ENCODE data around the gene MVB12B. TPM values are rescaled to one million over a fixed set of nuclear protein-coding genes. Genes with fewer than 3 reads are reported as not detected.

Gene MVB12B
- total and polyA plus RNA-seq, 2 of the 8 experiments (the other 6 are each of a cell fraction or from before 2014, with no cell fraction given) = 2.6 to 5.0 TPM

DNA sequence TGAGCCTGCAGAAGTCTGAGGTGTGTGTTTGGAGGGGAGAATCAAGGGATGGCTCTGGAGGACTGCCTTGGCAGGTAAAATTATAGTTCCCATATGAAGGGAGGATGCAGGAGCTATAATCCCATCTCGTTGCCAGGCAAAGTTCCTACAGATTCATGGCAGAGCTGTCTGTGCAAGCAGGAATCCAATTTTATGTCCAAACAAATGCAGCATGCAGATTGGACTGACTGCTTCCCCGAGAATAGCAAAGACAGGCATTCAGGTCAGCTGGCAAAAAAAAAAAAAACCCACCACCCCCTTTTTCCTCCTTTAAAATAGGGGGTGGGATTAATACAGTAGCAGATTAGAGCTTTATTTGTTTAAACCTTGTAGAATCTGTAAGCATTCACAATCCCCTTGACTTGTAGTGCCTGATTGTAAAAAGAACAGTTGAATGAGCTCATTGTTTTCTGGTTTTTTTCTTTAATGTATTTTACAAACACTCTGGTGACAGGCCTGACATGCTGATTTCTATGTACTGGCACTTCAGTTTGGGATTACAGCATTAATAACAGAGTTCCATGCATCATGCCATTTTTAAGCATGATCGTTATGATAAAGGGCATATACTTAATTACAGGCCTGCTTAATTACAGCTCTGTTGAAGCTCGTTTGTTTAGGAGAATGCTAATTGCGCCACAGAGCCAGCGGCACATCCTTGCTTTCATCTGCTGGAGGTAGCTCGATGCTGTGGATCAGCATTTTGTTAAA lies 145.7 kb downstream of the MVB12B start (continued):
- TF ChIP-seq BRCA1 (IDR thresholded peaks at IDR 0.05; ENCODE audit: low read depth, low read length) (no peak), GABPA (IDR thresholded peaks at IDR 0.05; ENCODE audit: borderline replicate concordance, insufficient read depth, low read length) (no peak), SP4 (IDR thresholded peaks at IDR 0.05; ENCODE audit: low read length) (no peak), KDM1A (IDR thresholded peaks at IDR 0.05; ENCODE audit: borderline replicate concordance, low read length) (no peak), RNF2 (IDR thresholded peaks at IDR 0.05; ENCODE audit: borderline replicate concordance, low read depth, low read length, missing control alignments, poor library complexity, severe bottlenecking) (no peak)
- TF ChIP-seq, protein P1, sequence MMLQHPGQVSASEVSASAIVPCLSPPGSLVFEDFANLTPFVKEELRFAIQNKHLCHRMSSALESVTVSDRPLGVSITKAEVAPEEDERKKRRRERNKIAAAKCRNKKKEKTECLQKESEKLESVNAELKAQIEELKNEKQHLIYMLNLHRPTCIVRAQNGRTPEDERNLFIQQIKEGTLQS (IDR thresholded peaks at IDR 0.05; ENCODE audit: insufficient read depth, low read depth, low read length) = no peak
